NT2/D1 (cell line): ENCODE measurements around the gene ZCCHC14.
"Not testable (repeated sequence)": the region's sequence is repeated elsewhere in the genome, so short reads cannot be mapped to it uniquely, and the experiment has no call there.

Experiments used
- DNase-seq: peaks from one replicate; pipeline ENCODE4 v3.0.0-alpha.2; 2011; ENCODE audit warnings: low read depth, low spot score
- H3K27me3 ChIP-seq: 2 replicates; pipeline ENCODE4 v1.6.0; 2011; ENCODE audit warnings: mild to moderate bottlenecking; ENCODE audit not compliant: insufficient read length, insufficient read depth
- H3K36me3 ChIP-seq: 2 replicates; pipeline ENCODE4 v1.6.1; 2011; ENCODE audit warnings: mild to moderate bottlenecking, low read length, mixed read lengths; ENCODE audit not compliant: insufficient read depth, insufficient read length
- H3K4me1 ChIP-seq: 2 replicates; pipeline ENCODE4 v1.5.1; 2011; ENCODE audit not compliant: insufficient read depth, insufficient read length
- H3K4me3 ChIP-seq: 2 replicates; pipeline ENCODE4 v1.5.1; 2011; ENCODE audit warnings: low read depth; ENCODE audit not compliant: insufficient read length
- H3K9ac ChIP-seq: 2 replicates; pipeline ENCODE4 v1.6.0; 2011; ENCODE audit warnings: low read depth; ENCODE audit not compliant: insufficient read length
- H3K9me3 ChIP-seq: 2 replicates; pipeline ENCODE4 v1.5.1; 2011; ENCODE audit warnings: mild to moderate bottlenecking, low read length; ENCODE audit not compliant: insufficient read depth
- SUZ12 ChIP-seq: IDR thresholded peaks from 2 replicates; pipeline ENCODE4 v1.6.1; 2011; ENCODE audit not compliant: insufficient read length, insufficient read depth; ENCODE audit errors: extremely low read depth
- YY1 ChIP-seq: IDR thresholded peaks from 2 replicates; pipeline ENCODE4 v1.6.1; 2011; ENCODE audit not compliant: insufficient read length, insufficient read depth
- ZNF274 ChIP-seq: IDR thresholded peaks from 2 replicates; pipeline ENCODE4 v1.6.1; 2011; ENCODE audit warnings: mild to moderate bottlenecking, low read depth, low read length

The ZCCHC14 gene

DNA sequence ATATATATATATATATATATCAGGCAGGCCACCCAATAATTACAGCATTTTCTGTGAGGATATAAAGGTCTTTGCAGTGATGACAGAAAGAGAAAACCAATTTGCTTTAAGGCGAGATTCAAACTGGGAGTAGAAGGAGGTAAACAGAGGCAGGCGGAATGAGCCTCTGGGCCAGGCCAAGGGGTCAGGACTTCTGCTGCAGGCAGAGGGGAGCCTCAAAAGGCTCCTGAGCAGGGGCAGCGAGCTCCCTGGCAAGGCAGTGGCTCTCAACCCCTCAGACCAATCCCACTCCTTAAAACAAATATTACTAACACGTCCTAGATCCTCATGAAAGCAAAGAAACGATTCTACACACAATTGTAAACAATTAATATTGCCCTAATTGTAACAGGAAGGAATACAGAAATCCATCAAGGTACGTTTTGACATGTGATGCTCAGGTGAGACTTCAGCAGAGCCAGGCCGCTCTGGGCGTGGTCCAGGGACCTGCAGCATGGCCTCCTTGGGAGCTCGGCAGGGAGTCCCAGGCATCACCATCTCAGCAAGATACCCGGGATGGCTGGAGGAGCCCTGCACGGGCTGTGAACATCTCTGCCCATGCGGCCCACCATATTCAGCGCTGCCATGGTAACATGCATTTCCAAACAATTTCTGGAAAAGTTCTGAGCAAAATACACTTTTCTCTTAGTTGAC lies 127.7 kb downstream of the ZCCHC14 start:
- TF ChIP-seq YY1 (no peak), SUZ12 (no peak), ZNF274 (no peak)
- no peak overlapping the region for H3K9ac ChIP-seq
- no peak overlapping the region for H3K4me3 ChIP-seq
- no peaks in the 10 kb centered on the region for H3K9me3 ChIP-seq
- H3K36me3 ChIP-seq: peaks cover 46% of the 10 kb centered on the region
- no peaks in the 10 kb centered on the region for H3K27me3 ChIP-seq
- no peak for DNase-seq
- peaks cover 10% of the 10 kb centered on the region for H3K4me1 ChIP-seq

DNA sequence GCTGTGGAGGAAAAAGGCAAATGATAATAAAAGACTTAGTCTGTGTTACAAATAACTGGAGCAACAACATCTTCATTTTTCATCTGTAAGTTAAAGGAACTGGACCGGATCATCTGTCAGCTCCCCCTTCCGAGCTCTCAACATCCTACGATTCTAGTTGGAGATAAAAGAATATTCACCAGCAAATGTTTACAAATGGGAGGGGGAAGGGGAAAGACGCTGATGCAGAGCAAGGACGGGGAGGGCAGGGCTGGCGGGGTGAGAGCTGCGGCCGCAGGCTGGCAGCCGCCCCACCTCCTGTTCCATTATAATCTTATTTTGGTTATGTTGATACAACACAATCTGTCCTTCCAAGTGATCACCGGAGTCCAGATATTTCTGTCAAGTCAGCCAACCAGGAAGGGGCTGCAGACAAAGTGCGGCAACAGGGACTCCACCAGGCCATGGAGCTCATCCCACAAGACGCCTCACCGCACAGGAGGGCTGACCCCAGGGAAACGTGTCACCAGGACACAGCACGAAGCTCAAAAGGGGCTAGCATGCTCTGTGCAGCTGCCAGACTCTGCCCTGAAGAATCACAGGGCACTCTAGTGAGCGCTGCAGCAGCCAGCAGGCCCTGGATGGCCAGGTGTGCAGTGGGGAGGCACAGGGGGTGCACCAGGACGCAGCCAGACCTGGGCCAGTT lies 128.9 kb downstream of the ZCCHC14 start:
- Histone ChIP-seq H3K36me3 (peaks cover 59% of the 10 kb centered on the region), H3K27me3 (no peaks in the 10 kb centered on the region), H3K9me3 (no peaks in the 10 kb centered on the region), H3K9ac (peak overlapping the region; percentile 44), H3K4me3 (no peak overlapping the region), H3K4me1 (peaks cover 6% of the 10 kb centered on the region)
- TF ChIP-seq SUZ12 (no peak), YY1 (no peak), ZNF274 (no peak)
- DNase-seq: no peak

DNA sequence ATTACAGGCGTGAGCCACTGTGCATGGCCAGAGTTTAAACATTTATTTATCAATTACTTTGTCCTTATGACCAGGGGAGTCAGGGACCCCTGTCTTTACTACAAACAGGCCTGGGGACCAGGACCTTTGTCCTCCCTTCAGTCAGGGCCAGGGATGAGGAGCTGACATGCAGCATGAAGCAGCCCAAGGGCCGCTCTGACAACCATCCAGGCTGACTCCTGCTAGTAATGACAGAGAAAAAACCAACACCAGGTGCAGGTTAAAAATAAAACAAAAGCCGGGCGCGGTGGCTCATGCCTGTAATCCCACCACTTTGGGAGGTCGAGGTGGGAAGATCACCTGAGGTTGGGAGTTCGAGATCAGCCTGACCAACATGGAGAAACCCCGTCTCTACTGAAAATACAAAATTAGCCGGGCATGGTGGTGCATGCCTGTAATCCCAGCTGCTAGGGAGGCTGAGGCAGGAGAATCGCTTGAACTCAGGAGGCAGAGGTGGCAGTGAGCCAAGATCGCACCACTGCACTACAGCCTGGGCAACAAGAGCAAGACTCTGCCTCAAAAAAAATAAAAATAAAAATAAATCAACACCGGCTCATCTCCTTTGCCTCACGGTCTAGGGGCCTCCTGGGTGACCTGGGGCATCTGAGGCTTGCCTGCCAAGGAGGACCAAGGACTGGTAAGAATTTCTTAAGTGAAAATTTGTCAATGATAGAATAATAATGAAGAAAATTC lies 129.8 kb downstream of the ZCCHC14 start:
- H3K9ac ChIP-seq, H3K27me3 ChIP-seq, H3K9me3 ChIP-seq, DNase-seq, H3K4me3 ChIP-seq, H3K4me1 ChIP-seq: not testable (repeated sequence)
- H3K36me3 ChIP-seq: peaks cover 68% of the 10 kb centered on the region

DNA sequence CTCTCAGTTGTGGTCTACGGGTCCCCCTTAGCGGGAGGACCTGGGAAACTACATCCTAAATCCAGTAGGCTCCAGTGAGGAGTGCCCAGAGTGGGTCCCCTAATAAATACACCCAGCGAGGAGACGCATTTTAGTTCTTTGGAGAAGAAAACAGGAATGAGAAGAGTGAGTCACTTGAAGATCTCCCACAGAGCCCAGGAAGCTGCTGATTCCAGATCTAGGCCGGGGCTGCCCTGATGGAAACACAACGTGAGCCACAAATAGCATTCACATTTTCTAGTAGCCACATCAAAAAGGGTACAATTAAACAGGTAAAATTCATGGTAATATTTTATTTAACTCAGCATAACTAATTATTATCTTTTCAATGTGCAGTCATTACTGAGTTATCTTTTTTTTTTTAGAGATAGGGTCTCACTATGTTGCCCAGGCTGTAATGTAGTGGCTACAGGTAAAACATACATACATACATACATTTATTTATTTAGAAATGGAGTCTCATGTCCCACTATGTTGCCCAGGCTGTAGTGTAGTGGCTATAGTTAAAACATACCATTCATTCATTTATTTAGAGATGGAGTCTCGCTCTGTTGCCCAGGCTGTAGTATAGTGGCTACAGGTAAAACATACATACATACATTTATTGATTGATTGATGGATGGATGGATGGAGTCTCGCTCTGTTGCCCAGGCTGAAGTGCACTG lies 130.8 kb downstream of the ZCCHC14 start:
- no peak for DNase-seq
- H3K4me1 ChIP-seq: peaks cover 3% of the 10 kb centered on the region

DNA sequence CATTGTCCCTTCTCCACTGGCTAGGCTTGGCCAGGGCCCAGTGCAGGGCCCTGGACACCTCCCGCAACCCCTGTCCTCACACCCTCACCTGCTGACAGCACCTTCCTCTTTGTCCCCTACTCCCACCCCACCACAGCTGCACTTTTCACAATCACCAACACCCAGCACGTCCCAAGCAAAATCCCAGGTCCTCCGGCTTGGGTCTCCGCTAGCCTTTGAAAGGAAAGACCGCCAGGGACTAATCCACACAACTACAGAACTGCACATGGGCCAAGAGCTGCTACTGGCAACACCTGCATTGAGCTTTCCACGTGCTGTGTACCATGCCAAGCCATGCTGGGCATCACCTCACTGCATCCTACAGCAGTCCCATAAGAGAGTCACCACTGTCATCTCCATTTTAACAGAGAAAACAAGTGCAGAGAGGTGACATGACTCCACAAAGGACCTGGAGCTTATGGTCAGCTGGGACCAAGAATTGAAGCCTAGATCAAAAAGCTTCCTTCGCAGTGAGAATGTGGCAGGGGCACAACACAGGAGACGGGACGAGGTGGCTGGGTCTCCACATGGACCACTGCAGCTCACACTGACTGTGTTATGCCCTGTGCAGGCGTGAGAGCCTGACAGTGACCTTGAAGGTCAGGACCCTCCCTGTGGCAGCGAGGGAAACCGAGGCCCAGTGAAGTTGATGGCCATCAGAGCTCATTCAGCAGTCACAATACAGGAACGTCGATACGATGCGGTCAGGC lies 131.8 kb downstream of the ZCCHC14 start:
- H3K4me3 ChIP-seq: no peak overlapping the region
- TF ChIP-seq ZNF274 (no peak), YY1 (no peak), SUZ12 (no peak)
- H3K27me3 ChIP-seq: no peaks in the 10 kb centered on the region
- no peak for DNase-seq
- no peaks in the 10 kb centered on the region for H3K9me3 ChIP-seq
- H3K36me3 ChIP-seq: peaks cover 62% of the 10 kb centered on the region
- H3K4me1 ChIP-seq: peaks cover 11% of the 10 kb centered on the region
- H3K9ac ChIP-seq: no peak overlapping the region

More for the DNA sequence above, 130.8 kb downstream of the ZCCHC14 start:
- Histone ChIP-seq H3K9me3 (no peaks in the 10 kb centered on the region), H3K36me3 (peaks cover 67% of the 10 kb centered on the region), H3K27me3 (no peaks in the 10 kb centered on the region), H3K4me3 (no peak overlapping the region), H3K9ac (no peak overlapping the region)
- TF ChIP-seq YY1: no peak
- no peak for TF ChIP-seq SUZ12
- TF ChIP-seq ZNF274: no peak

DNA sequence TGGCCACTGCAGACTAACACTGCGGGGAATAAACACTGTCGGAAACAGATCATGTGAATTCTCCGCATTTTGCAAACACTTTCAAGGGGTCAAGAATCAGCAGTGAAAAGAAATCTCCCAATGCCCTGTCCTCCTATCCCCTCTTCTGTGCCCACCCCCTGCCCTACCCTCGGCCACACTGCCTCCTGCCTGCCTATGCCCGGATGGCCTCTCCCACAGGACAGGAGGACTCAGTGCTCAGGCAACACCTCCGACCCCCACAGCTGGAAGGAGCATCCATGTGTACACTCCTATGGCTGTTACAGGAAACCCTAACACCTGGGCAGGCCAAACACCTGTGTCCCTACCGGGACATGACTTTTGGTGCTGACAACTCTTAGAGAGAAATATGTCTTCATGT lies 133.7 kb downstream of the ZCCHC14 start:
- peaks cover 56% of the 10 kb centered on the region for H3K36me3 ChIP-seq
- no peaks in the 10 kb centered on the region for H3K9me3 ChIP-seq
- no peak for DNase-seq
- TF ChIP-seq SUZ12: no peak
- TF ChIP-seq YY1: no peak
- TF ChIP-seq ZNF274: no peak
- H3K4me1 ChIP-seq: peaks cover 12% of the 10 kb centered on the region
- no peak overlapping the region for H3K4me3 ChIP-seq
- no peaks in the 10 kb centered on the region for H3K27me3 ChIP-seq
- H3K9ac ChIP-seq: no peak overlapping the region
